Measurements from ENCODE around the gene TRMT61B. TPM values are rescaled to one million over a fixed set of nuclear protein-coding genes. Genes with fewer than 3 reads are reported as not detected.

TRMT61B gene
- 10 to 100 TPM; 13.1 to 20.5 (median 16.3) TPM for polyA plus RNA-seq

- peaks cover 0 to 1% (median 0%) of the 10 kb centered on the region in 3 donors for H3K36me3 Mint-ChIP-seq
Measured at GRCh38 chr2:28870146-28870891, at the start of gene TRMT61B. Gene TRMT61B, minus strand, starts transcription at chr2:28870309. Its CDS starts 32 bp downstream, at chr2:28870277.

GRCh38 chr2:28915939-28916338, 45.8 kb upstream of the TRMT61B start:
- H3K4me3 Mint-ChIP-seq, result no peak overlapping the region
- H3K27ac Mint-ChIP-seq, result no peak overlapping the region
- H3K9me3 Mint-ChIP-seq, result no peaks in the 10 kb centered on the region
- H3K27me3 Mint-ChIP-seq (ENCODE audit: low read depth in 3 of 3), result peaks cover 0 to 3% (median 0%) of the 10 kb centered on the region in 3 donors
- peaks cover 0 to 9% of the 10 kb centered on the region in 2 donors for H3K4me1 Mint-ChIP-seq
- DNase-seq, result no peak
- peaks cover 21 to 29% (median 24%) of the 10 kb centered on the region in 3 donors for H3K36me3 Mint-ChIP-seq

More at GRCh38 chr2:28870146-28870891, at the start of gene TRMT61B:
- no peaks in the 10 kb centered on the region for H3K9me3 Mint-ChIP-seq
- peaks cover 35 to 44% of the 10 kb centered on the region in 2 donors for H3K4me1 Mint-ChIP-seq
- H3K27me3 Mint-ChIP-seq (ENCODE audit: low read depth in 3 of 3), result peaks cover 2 to 14% (median 13%) of the 10 kb centered on the region in 3 donors
- DNase-seq, result peak; percentile 95
- peak within 1 kb of the TSS; percentile 94 to 100 (median 99) for H3K27ac Mint-ChIP-seq
- H3K4me3 Mint-ChIP-seq, result peak within 1 kb of the TSS; percentile 96 to 98 (median 97)

- Mint-ChIP-seq H3K27ac (peak overlapping the region in 1 of 6 donors; percentile 38), H3K36me3 (peaks cover 15 to 40% (median 32%) of the 10 kb centered on the region in 3 donors), H3K9me3 (no peaks in the 10 kb centered on the region), H3K4me1 (peaks cover 0 to 14% of the 10 kb centered on the region in 2 donors), H3K27me3 (ENCODE audit: low read depth in 3 of 3) (peaks cover 0 to 3% (median 3%) of the 10 kb centered on the region in 3 donors), H3K4me3 (no peak overlapping the region)
- DNase-seq, result no peak
Measured at GRCh38 chr2:28909655-28910353, 39.7 kb upstream of the TRMT61B start.

- H3K36me3 Mint-ChIP-seq, result peaks cover 8 to 31% (median 26%) of the 10 kb centered on the region in 3 donors
- no peak for DNase-seq
- peaks cover 0 to 3% (median 3%) of the 10 kb centered on the region in 3 donors for H3K27me3 Mint-ChIP-seq (ENCODE audit: low read depth in 3 of 3)
- no peak overlapping the region for H3K4me3 Mint-ChIP-seq
- no peaks in the 10 kb centered on the region for H3K9me3 Mint-ChIP-seq
- H3K4me1 Mint-ChIP-seq, result peaks cover 0 to 14% of the 10 kb centered on the region in 2 donors
- H3K27ac Mint-ChIP-seq, result no peak overlapping the region
Measured at GRCh38 chr2:28908172-28908571, 38.1 kb upstream of the TRMT61B start.

- Mint-ChIP-seq H3K27me3 (ENCODE audit: low read depth in 3 of 3) (peaks cover 0 to 3% (median 1%) of the 10 kb centered on the region in 3 donors), H3K27ac (no peak overlapping the region), H3K4me3 (no peak overlapping the region), H3K36me3 (peaks cover 4 to 37% (median 20%) of the 10 kb centered on the region in 3 donors), H3K4me1 (peaks cover 0 to 8% of the 10 kb centered on the region in 2 donors), H3K9me3 (no peaks in the 10 kb centered on the region)
- no peak for DNase-seq
Measured at GRCh38 chr2:28906821-28907220, 36.7 kb upstream of the TRMT61B start.

GRCh38 chr2:28906376-28906775, 36.3 kb upstream of the TRMT61B start:
- no peak overlapping the region for H3K4me3 Mint-ChIP-seq
- peaks cover 1 to 9% of the 10 kb centered on the region in 2 donors for H3K4me1 Mint-ChIP-seq
- H3K27me3 Mint-ChIP-seq (ENCODE audit: low read depth in 3 of 3), result peaks cover 0 to 3% (median 0%) of the 10 kb centered on the region in 3 donors
- peaks cover 4 to 37% (median 20%) of the 10 kb centered on the region in 3 donors for H3K36me3 Mint-ChIP-seq
- peak overlapping the region in 1 of 6 donors; percentile 32 for H3K27ac Mint-ChIP-seq
- no peaks in the 10 kb centered on the region for H3K9me3 Mint-ChIP-seq
- DNase-seq, result no peak

- H3K36me3 Mint-ChIP-seq, result peaks cover 4 to 37% (median 20%) of the 10 kb centered on the region in 3 donors
- no peak overlapping the region for H3K27ac Mint-ChIP-seq
- H3K27me3 Mint-ChIP-seq (ENCODE audit: low read depth in 3 of 3), result peaks cover 0 to 3% (median 0%) of the 10 kb centered on the region in 3 donors
- no peaks in the 10 kb centered on the region for H3K9me3 Mint-ChIP-seq
- no peak for DNase-seq
- no peak overlapping the region for H3K4me3 Mint-ChIP-seq
- H3K4me1 Mint-ChIP-seq, result peaks cover 6 to 18% of the 10 kb centered on the region in 2 donors
Measured at GRCh38 chr2:28905533-28905932, 35.4 kb upstream of the TRMT61B start.

GRCh38 chr2:28904802-28905457, 34.8 kb upstream of the TRMT61B start:
- no peak overlapping the region for H3K4me3 Mint-ChIP-seq
- H3K27me3 Mint-ChIP-seq (ENCODE audit: low read depth in 3 of 3), result peaks cover 0 to 3% (median 0%) of the 10 kb centered on the region in 3 donors
- H3K4me1 Mint-ChIP-seq, result peaks cover 6 to 19% of the 10 kb centered on the region in 2 donors
- DNase-seq, result no peak
- peaks cover 4 to 37% (median 16%) of the 10 kb centered on the region in 3 donors for H3K36me3 Mint-ChIP-seq
- no peak overlapping the region for H3K27ac Mint-ChIP-seq
- H3K9me3 Mint-ChIP-seq, result no peaks in the 10 kb centered on the region

- peaks cover 4 to 34% (median 14%) of the 10 kb centered on the region in 3 donors for H3K36me3 Mint-ChIP-seq
- H3K4me1 Mint-ChIP-seq, result peaks cover 8 to 19% of the 10 kb centered on the region in 2 donors
- H3K4me3 Mint-ChIP-seq, result no peak overlapping the region
- no peaks in the 10 kb centered on the region for H3K9me3 Mint-ChIP-seq
- no peak overlapping the region for H3K27ac Mint-ChIP-seq
- H3K27me3 Mint-ChIP-seq (ENCODE audit: low read depth in 3 of 3), result no peaks in the 10 kb centered on the region
- DNase-seq, result no peak
Measured at GRCh38 chr2:28904295-28904694, 34.2 kb upstream of the TRMT61B start.

GRCh38 chr2:28902584-28902983, 32.5 kb upstream of the TRMT61B start:
- H3K27ac Mint-ChIP-seq, result no peak overlapping the region
- no peaks in the 10 kb centered on the region for H3K9me3 Mint-ChIP-seq
- peaks cover 22 to 36% of the 10 kb centered on the region in 2 donors for H3K4me1 Mint-ChIP-seq
- H3K4me3 Mint-ChIP-seq, result no peak overlapping the region
- DNase-seq, result no peak
- peaks cover 0 to 27% (median 10%) of the 10 kb centered on the region in 3 donors for H3K36me3 Mint-ChIP-seq
- no peaks in the 10 kb centered on the region for H3K27me3 Mint-ChIP-seq (ENCODE audit: low read depth in 3 of 3)

GRCh38 chr2:28901841-28902240, 31.7 kb upstream of the TRMT61B start:
- no peaks in the 10 kb centered on the region for H3K27me3 Mint-ChIP-seq (ENCODE audit: low read depth in 3 of 3)
- H3K4me3 Mint-ChIP-seq, result no peak overlapping the region
- peaks cover 0 to 21% (median 8%) of the 10 kb centered on the region in 3 donors for H3K36me3 Mint-ChIP-seq
- H3K27ac Mint-ChIP-seq, result no peak overlapping the region
- DNase-seq, result no peak
- H3K4me1 Mint-ChIP-seq, result peaks cover 29 to 44% of the 10 kb centered on the region in 2 donors
- no peaks in the 10 kb centered on the region for H3K9me3 Mint-ChIP-seq

GRCh38 chr2:28901202-28901601, 31.1 kb upstream of the TRMT61B start:
- H3K27me3 Mint-ChIP-seq (ENCODE audit: low read depth in 3 of 3), result no peaks in the 10 kb centered on the region
- peak overlapping the region in 1 of 6 donors; percentile 34 for H3K27ac Mint-ChIP-seq
- H3K36me3 Mint-ChIP-seq, result peaks cover 0 to 15% (median 4%) of the 10 kb centered on the region in 3 donors
- no peaks in the 10 kb centered on the region for H3K9me3 Mint-ChIP-seq
- H3K4me3 Mint-ChIP-seq, result no peak overlapping the region
- peaks cover 32 to 50% of the 10 kb centered on the region in 2 donors for H3K4me1 Mint-ChIP-seq
- DNase-seq, result no peak

GRCh38 chr2:28898048-28898447, 27.9 kb upstream of the TRMT61B start:
- H3K4me3 Mint-ChIP-seq, result no peak overlapping the region
- H3K9me3 Mint-ChIP-seq, result no peaks in the 10 kb centered on the region
- peaks cover 46 to 66% of the 10 kb centered on the region in 2 donors for H3K4me1 Mint-ChIP-seq
- H3K27me3 Mint-ChIP-seq (ENCODE audit: low read depth in 3 of 3), result peaks cover 4 to 6% (median 5%) of the 10 kb centered on the region in 3 donors
- peaks cover 0 to 9% (median 0%) of the 10 kb centered on the region in 3 donors for H3K36me3 Mint-ChIP-seq
- H3K27ac Mint-ChIP-seq, result no peak overlapping the region
- no peak for DNase-seq
